NCI-H524 (cell line): ENCODE measurements around the gene ZHX3.

Experiments
- DNase-seq, 2 experiments: peaks; one replicate each; lab custom pipeline; 2025; lab: John Stamatoyannopoulos, UW

Gene ZHX3

GRCh38 chr20:41300383-41300782, 17.1 kb downstream of the ZHX3 start:
- no peak for DNase-seq

- DNase-seq, result no peak
Measured at GRCh38 chr20:41299899-41300298, 17.6 kb downstream of the ZHX3 start.

- no peak for DNase-seq
Measured at GRCh38 chr20:41293269-41294037, 24.1 kb downstream of the ZHX3 start.

GRCh38 chr20:41290804-41291389, 26.6 kb downstream of the ZHX3 start:
- DNase-seq, result no peak

GRCh38 chr20:41287327-41287726, 30.2 kb downstream of the ZHX3 start:
- no peak for DNase-seq

GRCh38 chr20:41286240-41286851, 31.2 kb downstream of the ZHX3 start:
- DNase-seq, result no peak

- no peak for DNase-seq
Measured at GRCh38 chr20:41279546-41280225, 37.8 kb downstream of the ZHX3 start.

GRCh38 chr20:41278936-41279335, 38.6 kb downstream of the ZHX3 start:
- no peak for DNase-seq

- DNase-seq, result no peak
Measured at GRCh38 chr20:41277049-41277448, 40.5 kb downstream of the ZHX3 start.

GRCh38 chr20:41276317-41276751, 41.2 kb downstream of the ZHX3 start:
- DNase-seq, result no peak

GRCh38 chr20:41275301-41275731, 42.2 kb downstream of the ZHX3 start:
- DNase-seq, result no peak

GRCh38 chr20:41274152-41274551, 43.4 kb downstream of the ZHX3 start:
- no peak for DNase-seq

GRCh38 chr20:41273445-41273844, 44.1 kb downstream of the ZHX3 start:
- no peak for DNase-seq

GRCh38 chr20:41272339-41272738, 45.2 kb downstream of the ZHX3 start:
- DNase-seq, result no peak

GRCh38 chr20:41268917-41269652, 48.4 kb downstream of the ZHX3 start:
- DNase-seq, result no peak

GRCh38 chr20:41268402-41268801, 49.1 kb downstream of the ZHX3 start:
- DNase-seq, result no peak

- DNase-seq, result no peak
Measured at GRCh38 chr20:41265938-41266337, 51.6 kb downstream of the ZHX3 start.

- no peak for DNase-seq
Measured at GRCh38 chr20:41264819-41265218, 52.7 kb downstream of the ZHX3 start.

- no peak for DNase-seq
Measured at GRCh38 chr20:41261790-41262717, 55.5 kb downstream of the ZHX3 start.

GRCh38 chr20:41261260-41261659, 56.3 kb downstream of the ZHX3 start:
- DNase-seq, result no peak

GRCh38 chr20:41260734-41261220, 56.8 kb downstream of the ZHX3 start:
- DNase-seq, result no peak
